Measurements from ENCODE around the gene TULP3. TPM values are rescaled to one million over a fixed set of nuclear protein-coding genes. Genes with fewer than 3 reads are reported as not detected.
A peak's percentile ranks its signal among the peaks of the same experiment; 100 is the strongest.

Gene TULP3
- total RNA-seq, 2 experiments from 2014 or later, result 5.6 to 6.0 TPM

DNA sequence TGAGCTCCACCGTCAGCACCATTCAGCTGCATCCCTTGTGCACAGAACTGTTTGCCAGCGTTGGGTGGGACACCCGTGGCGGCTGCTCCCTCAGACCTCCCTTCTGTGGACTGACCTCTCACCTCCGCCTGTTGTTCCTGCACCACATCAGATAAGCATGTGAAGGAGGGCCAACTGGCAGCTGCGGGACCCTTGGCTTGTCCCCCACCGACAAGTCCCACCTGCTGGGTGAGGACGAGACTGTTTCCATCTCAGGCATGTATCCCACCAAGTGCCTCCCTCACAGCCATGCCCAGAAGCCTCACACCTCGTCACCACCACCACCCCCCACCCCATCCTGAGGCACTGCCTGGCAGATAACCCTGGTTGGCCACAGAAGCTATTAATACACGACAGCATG, 49.9 kb downstream of the TULP3 start:
- TF ChIP-seq CTCF (IDR thresholded peaks at IDR 0.05), result no peak
- no peaks in the 10 kb centered on the region for H3K27me3 Mint-ChIP-seq
- no peaks in the 10 kb centered on the region for H3K36me3 Mint-ChIP-seq (ENCODE audit: low read depth)
- DNase-seq (no peak), ATAC-seq (no peak)
- CTCF ChIA-PET, result no interaction called here
- no peaks in the 10 kb centered on the region for H3K9me3 Mint-ChIP-seq
- POLR2A ChIA-PET, result no interaction called here
- intact Hi-C loops (cut with micrococcal nuclease), result no loop called here
- H3K27ac Mint-ChIP-seq, result no peak overlapping the region
- H3K4me1 Mint-ChIP-seq (ENCODE audit: low read depth), result no peaks in the 10 kb centered on the region
- H3K4me3 Mint-ChIP-seq, result no peak overlapping the region

GRCh38 chr12:2941524-2941923, 50.8 kb downstream of the TULP3 start:
- Mint-ChIP-seq H3K27me3 (no peaks in the 10 kb centered on the region), H3K4me1 (ENCODE audit: low read depth) (no peaks in the 10 kb centered on the region), H3K36me3 (ENCODE audit: low read depth) (no peaks in the 10 kb centered on the region), H3K4me3 (no peak overlapping the region), H3K27ac (no peak overlapping the region), H3K9me3 (no peaks in the 10 kb centered on the region)
- CTCF ChIA-PET, result no interaction called here
- intact Hi-C loops (cut with micrococcal nuclease), result no loop called here
- ATAC-seq (no peak), DNase-seq (no peak)
- POLR2A ChIA-PET, result no interaction called here
- TF ChIP-seq CTCF (IDR thresholded peaks at IDR 0.05), result no peak

- ATAC-seq (peak; percentile 98), DNase-seq (peak; percentile 80)
- Mint-ChIP-seq H3K9me3 (no peaks in the 10 kb centered on the region), H3K4me1 (ENCODE audit: low read depth) (no peaks in the 10 kb centered on the region), H3K27me3 (peaks cover 1% of the 10 kb centered on the region), H3K36me3 (ENCODE audit: low read depth) (no peaks in the 10 kb centered on the region), H3K4me3 (no peak overlapping the region), H3K27ac (no peak overlapping the region)
- peak; percentile 83 for TF ChIP-seq CTCF (IDR thresholded peaks at IDR 0.05)
- ChIA-PET POLR2A (interaction anchor here (0.6 kb wide), 1 partner anchor 52 kb away, joined by 3 read pairs; no protein-coding TSS in a partner anchor), CTCF (interaction anchor here (0.6 to 2.7 kb wide), 24 partner anchors 10 to 129 kb away, joined by 3 to 25 read pairs (median 4); partner anchors contain the start of genes FOXM1, RHNO1 and TEX52)
- intact Hi-C loops (cut with micrococcal nuclease), result no loop called here
Observed at GRCh38 chr12:2944401-2945047, 53.8 kb downstream of the TULP3 start.

DNA sequence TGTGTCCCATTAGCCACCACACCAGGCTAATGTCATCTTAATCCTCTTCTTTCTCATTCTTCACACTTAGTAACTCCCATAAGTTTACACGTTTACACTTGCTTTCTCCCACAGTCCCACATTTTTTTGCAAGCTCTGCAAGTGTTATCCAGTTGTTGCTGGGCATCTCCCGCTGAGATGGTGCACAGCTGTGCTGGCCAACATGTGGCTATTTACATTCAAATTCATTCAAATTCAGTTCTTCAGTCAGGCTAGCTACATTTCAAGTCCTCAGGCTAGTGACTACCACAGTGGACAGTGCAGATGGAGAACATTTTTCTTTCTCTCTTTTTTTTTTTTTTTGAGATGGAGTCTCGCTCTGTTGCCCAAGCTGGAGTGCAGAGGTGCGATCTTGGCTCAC, 58.7 kb downstream of the TULP3 start:
- ATAC-seq, result no peak
- Mint-ChIP-seq H3K27ac (no peak overlapping the region), H3K9me3 (no peaks in the 10 kb centered on the region), H3K4me1 (ENCODE audit: low read depth) (no peaks in the 10 kb centered on the region), H3K36me3 (ENCODE audit: low read depth) (no peaks in the 10 kb centered on the region), H3K4me3 (no peak overlapping the region), H3K27me3 (peaks cover 3% of the 10 kb centered on the region)
- intact Hi-C loops (cut with micrococcal nuclease), result no loop called here
- ChIA-PET CTCF (no interaction called here), POLR2A (no interaction called here)
- DNase-seq, result no peak
- no peak for TF ChIP-seq CTCF (IDR thresholded peaks at IDR 0.05)

- Mint-ChIP-seq H3K27me3 (peaks cover 31% of the 10 kb centered on the region), H3K27ac (no peak overlapping the region), H3K9me3 (no peaks in the 10 kb centered on the region), H3K4me1 (ENCODE audit: low read depth) (peaks cover 8% of the 10 kb centered on the region), H3K36me3 (ENCODE audit: low read depth) (no peaks in the 10 kb centered on the region), H3K4me3 (no peak overlapping the region)
- DNase-seq, result no peak
- ATAC-seq, result no peak
- ChIA-PET CTCF (interaction anchor here (0.9 kb wide), 1 partner anchor 12 kb away, joined by 4 read pairs; no protein-coding TSS in a partner anchor), POLR2A (no interaction called here)
- intact Hi-C loops (cut with micrococcal nuclease), result no loop called here
- no peak for TF ChIP-seq CTCF (IDR thresholded peaks at IDR 0.05)
Observed at GRCh38 chr12:2955888-2956287, 65.2 kb downstream of the TULP3 start.
